GM23248 (cell line): Measurements from ENCODE around the gene NOL12.

Source experiments
- EZH2 ChIP-seq: fragments of 200-600 bp; sonication (generic); IDR thresholded peaks from 2 replicates; pipeline ENCODE4 v1.6.1; 2018; ENCODE audit warnings: antibody characterized with exemption, mild to moderate bottlenecking; ENCODE audit not compliant: insufficient read depth, poor library complexity, severe bottlenecking
- EZH2phosphoT487 ChIP-seq: fragments of 200-600 bp; sonication (generic); IDR thresholded peaks from 2 replicates; pipeline ENCODE4 v1.6.1; 2018; ENCODE audit warnings: antibody characterized with exemption, moderate library complexity, mild to moderate bottlenecking, low read depth; ENCODE audit not compliant: insufficient read depth

DNA sequence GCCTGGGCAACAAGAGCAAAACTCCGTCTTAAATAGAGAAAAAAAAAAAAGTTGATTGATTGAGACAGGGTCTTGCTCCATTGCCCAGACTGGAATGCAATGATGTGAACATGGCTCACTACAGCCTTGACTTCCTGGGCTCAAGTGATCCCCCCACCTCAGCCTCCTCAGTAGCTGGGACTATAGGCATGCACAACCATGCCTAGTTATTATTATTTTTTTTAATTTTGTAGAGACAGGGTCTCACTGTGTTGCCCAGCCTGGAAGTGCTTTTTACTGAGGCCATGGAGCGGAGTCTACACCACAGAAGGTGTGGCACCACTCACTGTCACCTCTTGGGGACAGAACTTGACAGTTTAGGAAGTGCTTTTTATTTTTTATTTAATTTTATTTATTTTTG is 28.5 kb downstream of the NOL12 start:
- TF ChIP-seq EZH2 (no peak), EZH2phosphoT487 (no peak)
